GM23338 (cell line): ENCODE measurements around the gene PROSER2. TPM values are rescaled to one million over a fixed set of nuclear protein-coding genes. Genes with fewer than 3 reads are reported as not detected.

Experiments
- ATAC-seq: fragments of 200-7000 bp; cut with Tn5 transposase; 3 replicates; pipeline ENCODE4 v1.9.1; 2020
- DNase-seq: peaks from one replicate; pipeline ENCODE4 v3.0.0-alpha.2; 2015; ENCODE audit warnings: low spot score
- H2AFZ ChIP-seq: fragments of 200-600 bp; sonication (generic); 2 replicates; pipeline ENCODE4 v1.8.0; 2016; ENCODE audit warnings: antibody characterized with exemption, mild to moderate bottlenecking, moderate library complexity
- H3F3A ChIP-seq: fragments of 200-600 bp; sonication (generic); replicated peaks from 2 replicates; pipeline ENCODE4 v1.8.0; 2017; ENCODE audit warnings: antibody characterized with exemption, mixed run types, low read depth
- H3K27ac ChIP-seq: fragments of 200-600 bp; sonication (generic); 2 replicates; pipeline ENCODE4 v1.6.1; 2016; ENCODE audit warnings: low read depth
- H3K27me3 ChIP-seq: fragments of 200-600 bp; sonication (generic); 2 replicates; pipeline ENCODE4 v1.8.0; 2016; ENCODE audit warnings: mild to moderate bottlenecking, mixed run types, moderate library complexity; ENCODE audit not compliant: insufficient read depth
- H3K36me3 ChIP-seq: fragments of 200-600 bp; sonication (generic); 2 replicates; pipeline ENCODE4 v1.8.0; 2016; ENCODE audit warnings: mild to moderate bottlenecking; ENCODE audit not compliant: insufficient read depth
- H3K4me1 ChIP-seq: fragments of 200-600 bp; sonication (generic); 2 replicates; pipeline ENCODE4 v1.8.0; 2016; ENCODE audit warnings: mild to moderate bottlenecking, moderate library complexity; ENCODE audit not compliant: insufficient read depth
- H3K4me2 ChIP-seq: fragments of 200-600 bp; sonication (generic); 2 replicates; pipeline ENCODE4 v1.7.1; 2017; ENCODE audit warnings: mixed run types
- H3K4me3 ChIP-seq: fragments of 200-600 bp; sonication (generic); 2 replicates; pipeline ENCODE4 v1.6.1; 2016; ENCODE audit warnings: mixed run types
- H3K79me2 ChIP-seq: fragments of 200-600 bp; sonication (generic); replicated peaks from 2 replicates; pipeline ENCODE4 v1.8.0; 2017; ENCODE audit warnings: mild to moderate bottlenecking; ENCODE audit not compliant: insufficient read depth
- H3K9me2 ChIP-seq: fragments of 200-600 bp; sonication (generic); 2 replicates; pipeline ENCODE4 v1.8.0; 2017; ENCODE audit not compliant: insufficient read depth
- H4K20me1 ChIP-seq: fragments of 200-600 bp; sonication (generic); replicated peaks from 2 replicates; pipeline ENCODE4 v1.8.0; 2017; ENCODE audit warnings: mild to moderate bottlenecking; ENCODE audit not compliant: insufficient read depth
- H3K27ac Mint-ChIP-seq: 2 replicates; pipeline ENCODE4 v1.8.0; 2020; ENCODE audit warnings: inconsistent platforms, mild to moderate bottlenecking, moderate library complexity, mixed read lengths
- H3K27me3 Mint-ChIP-seq: 3 replicates; pipeline ENCODE4 v1.8.0; 2022; ENCODE audit warnings: low read depth, mild to moderate bottlenecking, moderate library complexity, mixed read lengths, inconsistent platforms; ENCODE audit not compliant: insufficient read depth, poor library complexity
- H3K36me3 Mint-ChIP-seq: 3 replicates; pipeline ENCODE4 v1.8.0; 2021; ENCODE audit warnings: low read depth, mild to moderate bottlenecking, inconsistent platforms, moderate library complexity, mixed read lengths
- H3K4me1 Mint-ChIP-seq: 3 replicates; pipeline ENCODE4 v1.8.0; 2020; ENCODE audit warnings: mild to moderate bottlenecking, inconsistent platforms, mixed read lengths
- H3K4me3 Mint-ChIP-seq: 3 replicates; pipeline ENCODE4 v1.8.0; 2021; ENCODE audit warnings: moderate library complexity, mild to moderate bottlenecking, inconsistent platforms, mixed read lengths
- H3K9me3 Mint-ChIP-seq: 3 replicates; pipeline ENCODE4 v1.8.0; 2020; ENCODE audit warnings: moderate library complexity, mild to moderate bottlenecking, inconsistent platforms, mixed read lengths
- CTCF ChIP-seq, 2 experiments: fragments of 200-600 bp in 1 of 2; sonication (generic) in 1 of 2; conservative IDR thresholded peaks; 2 replicates each; pipeline versions ENCODE4 v1.5.1 to v1.6.1; 2016 to 2017; ENCODE audit warnings: antibody characterized with exemption in 2 of 2, low read depth in 2 of 2, mild to moderate bottlenecking in 2 of 2, moderate library complexity in 1 of 2
- ETS1 ChIP-seq: IDR thresholded peaks from 2 replicates; pipeline ENCODE4 v1.6.1; 2016; ENCODE audit warnings: antibody characterized with exemption
- EZH2 ChIP-seq: fragments of 200-600 bp; sonication (generic); IDR thresholded peaks from one replicate; pipeline ENCODE4 v1.8.0; 2017; ENCODE audit warnings: antibody characterized with exemption, mild to moderate bottlenecking, low read depth; ENCODE audit not compliant: unreplicated experiment
- NANOG ChIP-seq: IDR thresholded peaks from 2 replicates; pipeline ENCODE4 v1.6.1; 2016; ENCODE audit warnings: antibody characterized with exemption, borderline replicate concordance
- POLR2AphosphoS5 ChIP-seq: IDR thresholded peaks from 2 replicates; pipeline ENCODE4 v1.6.1; 2016; ENCODE audit warnings: antibody characterized with exemption, low read depth
- REST ChIP-seq: IDR thresholded peaks from one replicate; pipeline ENCODE4 v1.6.1; 2018; ENCODE audit warnings: antibody characterized with exemption; ENCODE audit not compliant: unreplicated experiment
- STAT1 ChIP-seq: IDR thresholded peaks from one replicate; pipeline ENCODE4 v1.6.1; 2016; ENCODE audit warnings: antibody characterized with exemption; ENCODE audit not compliant: unreplicated experiment
- ZNF114 ChIP-seq: fragments of 250-450 bp; sonication (Bioruptor Pico); IDR thresholded peaks from 2 replicates; pipeline ENCODE4 v1.5.0; 2020; ENCODE audit warnings: mild to moderate bottlenecking, moderate library complexity
- ZNF331 ChIP-seq: fragments of 250-450 bp; sonication (Bioruptor Pico); IDR thresholded peaks from 2 replicates; pipeline ENCODE4 v1.5.0; 2020; ENCODE audit warnings: low read depth, mild to moderate bottlenecking, moderate library complexity
- polyA plus RNA-seq: library from polyadenylated mRNA; unstranded; fragments of >200 nt; fragmentation: Nextera tagmentation; extraction: Ambion mirVana; gene quantifications from 2 replicates; pipeline ENCODE4 v1.2.1, GENCODE V29; 2016
- total RNA-seq: library from RNA; depleted of rRNA; stranded (reverse); fragments of >200 nt; shearing (Covaris generic); gene quantifications from 2 replicates; pipeline ENCODE4 v1.2.3, GENCODE V29; 2014

Gene PROSER2
- total and polyA plus RNA-seq, 2 experiments from 2014 or later = 4.2 to 10.8 TPM

- no peak for TF ChIP-seq ETS1
- TF ChIP-seq CTCF (conservative IDR thresholded peaks at IDR 0.05; ENCODE audit: low read depth in 2 of 2) = no peak
Measured at GRCh38 chr10:11856089-11856488, 32.9 kb downstream of the PROSER2 start (continued).

- H3K79me2 ChIP-seq = no peaks in the 10 kb centered on the region
- TF ChIP-seq REST (no peak), ZNF331 (no peak), CTCF (conservative IDR thresholded peaks at IDR 0.05; ENCODE audit: low read depth in 2 of 2) (no peak), POLR2AphosphoS5 (no peak), ZNF114 (CRISPR knock-in tag) (no peak), ETS1 (no peak), STAT1 (no peak), NANOG (no peak), EZH2 (no peak)
Measured at GRCh38 chr10:11856678-11857077, 33.5 kb downstream of the PROSER2 start.

More at GRCh38 chr10:11856678-11857077, 33.5 kb downstream of the PROSER2 start:
- Histone ChIP-seq H3F3A (no peaks in the 10 kb centered on the region), H3K27ac (no peak overlapping the region), H2AFZ (no peak overlapping the region), H3K9me2 (no peaks in the 10 kb centered on the region), H3K36me3 (no peaks in the 10 kb centered on the region), H3K4me2 (no peak overlapping the region), H3K27me3 (no peaks in the 10 kb centered on the region), H4K20me1 (no peaks in the 10 kb centered on the region), H3K4me3 (no peak overlapping the region), H3K4me1 (no peaks in the 10 kb centered on the region)
- Mint-ChIP-seq H3K4me1 (peaks cover 4% of the 10 kb centered on the region; the same call in 2 of the 3 replicates), H3K4me3 (no peak overlapping the region), H3K36me3 (peaks cover 17% of the 10 kb centered on the region), H3K27me3 (no peaks in the 10 kb centered on the region), H3K9me3 (no peaks in the 10 kb centered on the region), H3K27ac (no peak overlapping the region)
- ATAC-seq (no peak), DNase-seq (no peak)
